Right atrium auricular region (tissue), 2 donors: ENCODE measurements around the gene SPPL2C. TPM values are rescaled to one million over a fixed set of nuclear protein-coding genes. Genes with fewer than 3 reads are reported as not detected.

Experiments
- DNase-seq: peaks from one replicate; pipeline ENCODE4 v3.0.0-alpha.2; 2019; ENCODE audit warnings: low spot score
- H3K27ac ChIP-seq, 2 donors: fragments of 200-600 bp; sonication (generic); 1 replicate in 1 of 2; 2 replicates in 1 of 2; pipeline ENCODE4 v1.5.1; 2016 to 2019
- H3K27me3 ChIP-seq, 2 donors: fragments of 200-600 bp; sonication (generic); one replicate each; pipeline versions ENCODE4 v1.5.1 to v1.6.0; 2017 to 2019
- H3K36me3 ChIP-seq: fragments of 200-600 bp; sonication (generic); one replicate; pipeline ENCODE4 v1.5.1; 2016
- H3K4me1 ChIP-seq, 2 donors: fragments of 200-600 bp; sonication (generic); one replicate each; pipeline versions ENCODE4 v1.5.1 to v1.6.0; 2017 to 2019
- H3K4me3 ChIP-seq, 2 donors: fragments of 200-600 bp; sonication (generic); 1 replicate in 1 of 2; 2 replicates in 1 of 2; pipeline ENCODE4 v1.5.1; 2017 to 2019; ENCODE audit warnings: mild to moderate bottlenecking in 1 of 2, moderate library complexity in 1 of 2
- H3K9me3 ChIP-seq, 2 donors: fragments of 200-600 bp; sonication (generic); one replicate each; pipeline ENCODE4 v1.5.1; 2019
- CTCF ChIP-seq, 2 donors: fragments of 200-600 bp; sonication (generic); IDR thresholded peaks; one replicate each; pipeline ENCODE4 v1.5.1; 2019; ENCODE audit warnings: antibody characterized with exemption in 2 of 2
- total RNA-seq, 2 donors: library from RNA; depleted of rRNA; stranded (reverse); fragments of >200 nt; gene quantifications; one replicate each; pipeline ENCODE4 v1.1.0, GENCODE V29; 2016

The SPPL2C gene, protein sequence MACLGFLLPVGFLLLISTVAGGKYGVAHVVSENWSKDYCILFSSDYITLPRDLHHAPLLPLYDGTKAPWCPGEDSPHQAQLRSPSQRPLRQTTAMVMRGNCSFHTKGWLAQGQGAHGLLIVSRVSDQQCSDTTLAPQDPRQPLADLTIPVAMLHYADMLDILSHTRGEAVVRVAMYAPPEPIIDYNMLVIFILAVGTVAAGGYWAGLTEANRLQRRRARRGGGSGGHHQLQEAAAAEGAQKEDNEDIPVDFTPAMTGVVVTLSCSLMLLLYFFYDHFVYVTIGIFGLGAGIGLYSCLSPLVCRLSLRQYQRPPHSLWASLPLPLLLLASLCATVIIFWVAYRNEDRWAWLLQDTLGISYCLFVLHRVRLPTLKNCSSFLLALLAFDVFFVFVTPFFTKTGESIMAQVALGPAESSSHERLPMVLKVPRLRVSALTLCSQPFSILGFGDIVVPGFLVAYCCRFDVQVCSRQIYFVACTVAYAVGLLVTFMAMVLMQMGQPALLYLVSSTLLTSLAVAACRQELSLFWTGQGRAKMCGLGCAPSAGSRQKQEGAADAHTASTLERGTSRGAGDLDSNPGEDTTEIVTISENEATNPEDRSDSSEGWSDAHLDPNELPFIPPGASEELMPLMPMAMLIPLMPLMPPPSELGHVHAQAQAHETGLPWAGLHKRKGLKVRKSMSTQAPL
- not detected for total RNA-seq

DNA sequence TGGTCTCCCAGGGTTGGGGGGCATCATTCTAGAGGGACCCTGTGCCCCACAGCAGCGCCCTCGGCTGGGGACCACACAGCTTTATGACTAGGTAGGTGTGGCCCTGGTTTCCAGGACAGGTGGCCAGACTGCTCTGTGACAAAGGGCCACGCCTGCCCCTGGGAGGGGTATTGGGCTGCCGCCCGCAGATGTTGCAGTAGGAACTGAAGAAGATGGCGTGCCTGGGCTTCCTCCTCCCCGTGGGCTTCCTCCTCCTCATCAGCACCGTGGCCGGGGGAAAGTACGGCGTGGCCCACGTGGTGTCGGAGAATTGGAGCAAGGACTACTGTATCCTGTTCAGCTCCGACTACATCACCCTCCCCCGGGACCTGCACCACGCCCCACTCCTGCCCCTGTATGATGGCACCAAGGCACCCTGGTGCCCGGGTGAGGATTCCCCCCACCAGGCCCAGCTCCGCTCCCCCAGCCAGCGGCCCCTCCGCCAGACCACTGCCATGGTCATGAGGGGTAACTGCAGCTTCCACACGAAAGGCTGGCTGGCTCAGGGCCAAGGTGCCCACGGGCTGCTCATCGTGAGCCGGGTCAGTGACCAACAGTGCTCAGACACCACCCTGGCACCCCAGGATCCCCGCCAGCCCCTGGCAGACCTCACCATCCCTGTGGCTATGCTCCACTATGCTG is at the start of gene SPPL2C:
SPPL2C (plus strand) TSS at position 187 of the 681 bp plus-strand sequence; CDS start at position 213, 26 bp downstream.
- Histone ChIP-seq H3K27ac (no peak within 1 kb of the TSS), H3K36me3 (no peaks in the 10 kb centered on the region), H3K4me1 (no peaks in the 10 kb centered on the region), H3K9me3 (no peaks in the 10 kb centered on the region), H3K27me3 (no peaks in the 10 kb centered on the region), H3K4me3 (no peak within 1 kb of the TSS)
- no peak for TF ChIP-seq CTCF (IDR thresholded peaks at IDR 0.05)
- no peak for DNase-seq

- Histone ChIP-seq H3K4me3 (no peak overlapping the region), H3K9me3 (no peaks in the 10 kb centered on the region), H3K4me1 (no peaks in the 10 kb centered on the region), H3K27me3 (peaks cover 0 to 7% of the 10 kb centered on the region in 2 donors), H3K27ac (no peak overlapping the region), H3K36me3 (no peaks in the 10 kb centered on the region)
- no peak for DNase-seq
- no peak for TF ChIP-seq CTCF (IDR thresholded peaks at IDR 0.05)
These were observed 43.9 kb upstream of the SPPL2C start for GRCh38 chr17:45800816-45801215.

GRCh38 chr17:45801421-45801820 is 43.3 kb upstream of the SPPL2C start:
- no peak for TF ChIP-seq CTCF (IDR thresholded peaks at IDR 0.05)
- no peaks in the 10 kb centered on the region for H3K4me1 ChIP-seq
- no peak for DNase-seq
- H3K9me3 ChIP-seq = no peaks in the 10 kb centered on the region
- no peaks in the 10 kb centered on the region for H3K36me3 ChIP-seq
- peaks cover 0 to 4% of the 10 kb centered on the region in 2 donors for H3K27me3 ChIP-seq
- H3K27ac ChIP-seq = no peak overlapping the region
- H3K4me3 ChIP-seq = no peak overlapping the region

DNA sequence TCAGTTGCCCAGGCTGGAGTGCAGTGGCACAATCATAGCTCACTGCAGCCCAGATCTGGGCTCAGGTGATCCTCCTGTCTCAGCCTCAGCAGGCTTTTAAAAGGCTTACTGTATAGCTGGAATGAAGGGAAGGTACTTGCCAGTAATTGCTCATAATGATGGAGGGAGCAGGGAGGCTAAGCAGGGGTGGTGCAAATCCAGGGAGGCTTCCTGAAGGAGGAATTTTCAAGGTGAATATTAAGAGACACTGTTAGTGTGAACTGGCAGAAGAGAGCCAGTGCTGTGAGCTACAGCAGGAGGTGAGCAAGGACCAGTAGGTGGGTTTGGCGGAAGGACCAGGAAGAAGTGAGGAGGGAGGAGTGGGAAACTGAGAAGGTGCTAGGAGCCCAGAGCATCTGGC is 35.8 kb upstream of the SPPL2C start:
- no peaks in the 10 kb centered on the region for H3K9me3 ChIP-seq
- H3K4me1 ChIP-seq = no peaks in the 10 kb centered on the region
- no peaks in the 10 kb centered on the region for H3K36me3 ChIP-seq
- no peak for TF ChIP-seq CTCF (IDR thresholded peaks at IDR 0.05)
- H3K27ac ChIP-seq = no peak overlapping the region
- no peaks in the 10 kb centered on the region for H3K27me3 ChIP-seq
- no peak overlapping the region for H3K4me3 ChIP-seq
- no peak for DNase-seq

- Histone ChIP-seq H3K36me3 (no peaks in the 10 kb centered on the region), H3K27ac (no peak overlapping the region), H3K27me3 (no peaks in the 10 kb centered on the region), H3K4me1 (no peaks in the 10 kb centered on the region), H3K9me3 (no peaks in the 10 kb centered on the region), H3K4me3 (no peak overlapping the region)
- no peak for DNase-seq
- TF ChIP-seq CTCF (IDR thresholded peaks at IDR 0.05) = no peak
These were observed 35.2 kb upstream of the SPPL2C start for GRCh38 chr17:45809499-45809898.
